Activated CD8-positive, alpha-beta memory T cell treated with anti-CD3 and anti-CD28 coated beads for 4 hours (primary cell): Measurements from ENCODE around the gene SDC4.

Source experiments
- DNase-seq, 2 donors: peaks; one replicate each; pipeline ENCODE4 v3.0.0-alpha.2; 2020; ENCODE audit warnings: low read depth in 2 of 2

Gene SDC4

GRCh38 chr20:45343532-45344167 is 4.6 kb downstream of the SDC4 start:
- DNase-seq: no peak

GRCh38 chr20:45342855-45343531 is 5.2 kb downstream of the SDC4 start:
- no peak for DNase-seq

GRCh38 chr20:45341939-45342854 is 6.0 kb downstream of the SDC4 start:
- DNase-seq: no peak

GRCh38 chr20:45341579-45341938 is 6.7 kb downstream of the SDC4 start:
- no peak for DNase-seq

- DNase-seq: no peak
These were observed 7.3 kb downstream of the SDC4 start for GRCh38 chr20:45340951-45341350.

- DNase-seq: no peak
These were observed 7.9 kb downstream of the SDC4 start for GRCh38 chr20:45340236-45340847.

- no peak for DNase-seq
These were observed 8.4 kb downstream of the SDC4 start for GRCh38 chr20:45339799-45340198.

GRCh38 chr20:45339084-45339483 is 9.1 kb downstream of the SDC4 start:
- no peak for DNase-seq

- DNase-seq: no peak
These were observed 9.8 kb downstream of the SDC4 start for GRCh38 chr20:45338121-45339030.

GRCh38 chr20:45337367-45338120 is 10.7 kb downstream of the SDC4 start:
- DNase-seq: no peak

GRCh38 chr20:45336530-45337366 is 11.5 kb downstream of the SDC4 start:
- DNase-seq: no peak

- DNase-seq: no peak
These were observed 17.7 kb downstream of the SDC4 start for GRCh38 chr20:45330476-45330875.

- no peak for DNase-seq
These were observed 18.5 kb downstream of the SDC4 start for GRCh38 chr20:45329497-45330319.

GRCh38 chr20:45328451-45328850 is 19.8 kb downstream of the SDC4 start:
- no peak for DNase-seq

GRCh38 chr20:45325371-45325770 is 22.9 kb downstream of the SDC4 start:
- DNase-seq: no peak

GRCh38 chr20:45323731-45324130 is 24.5 kb downstream of the SDC4 start:
- no peak for DNase-seq

GRCh38 chr20:45322952-45323383 is 25.3 kb downstream of the SDC4 start:
- DNase-seq: no peak

- DNase-seq: no peak
These were observed 27.2 kb downstream of the SDC4 start for GRCh38 chr20:45320948-45321595.
